Frontal cortex (tissue), 1 donor: ENCODE results near the gene MBLAC2. TPM values are rescaled to one million over a fixed set of nuclear protein-coding genes. Genes with fewer than 3 reads are reported as not detected.

ENCODE experiments used
- total RNA-seq: library from RNA; depleted of rRNA; stranded (reverse); fragments of >200 nt; gene quantifications from one replicate; pipeline ENCODE4 v1.2.3, GENCODE V29; 2014

The MBLAC2 gene
- total RNA-seq, 1 donor from 2014 or later, result 17.9 TPM

Other genes starting within 250 kb of the MBLAC2 start
- gene CETN3, start 65.0 kb downstream of the MBLAC2 start, total RNA-seq, result 22.8 TPM
- gene POLR3G, start 93 bp upstream of the MBLAC2 start, total RNA-seq, result 3.3 TPM
- 21.6 TPM for gene LYSMD3, start 54.8 kb upstream of the MBLAC2 start, total RNA-seq
- gene ADGRV1, start 84.0 kb upstream of the MBLAC2 start, total RNA-seq, result 98.6 TPM